Fibroblast of pulmonary artery (primary cell): Measurements from ENCODE around the gene NDST1.

ENCODE experiments used
- DNase-seq: peaks from one replicate; pipeline ENCODE4 v3.0.0-alpha.2; 2010; ENCODE audit warnings: low read depth
- H3K4me3 ChIP-seq: replicated peaks from 2 replicates; pipeline ENCODE4 v1.5.1; 2011; ENCODE audit warnings: low read depth, mild to moderate bottlenecking, control low read depth, low read length, moderate library complexity
- CTCF ChIP-seq: IDR thresholded peaks from 2 replicates; pipeline ENCODE4 v1.5.1; 2011; ENCODE audit warnings: mild to moderate bottlenecking, control low read depth, low read length, inconsistent platforms; ENCODE audit errors: missing control alignments

Gene NDST1

GRCh38 chr5:150559088-150559487, 51.2 kb downstream of the NDST1 start:
- no peak overlapping the region for H3K4me3 ChIP-seq
- DNase-seq, result no peak
- TF ChIP-seq CTCF, result no peak

GRCh38 chr5:150559701-150560100, 51.8 kb downstream of the NDST1 start:
- no peak overlapping the region for H3K4me3 ChIP-seq
- DNase-seq, result peak; percentile 57
- no peak for TF ChIP-seq CTCF

- H3K4me3 ChIP-seq, result no peak overlapping the region
- peak; percentile 92 for DNase-seq
- TF ChIP-seq CTCF, result peak; percentile 84
Observed at GRCh38 chr5:150560401-150561191, 52.7 kb downstream of the NDST1 start.

- no peak for TF ChIP-seq CTCF
- no peak for DNase-seq
- H3K4me3 ChIP-seq, result no peak overlapping the region
Observed at GRCh38 chr5:150561192-150561512, 53.2 kb downstream of the NDST1 start.

GRCh38 chr5:150561571-150562275, 53.8 kb downstream of the NDST1 start:
- DNase-seq, result no peak
- no peak for TF ChIP-seq CTCF
- no peak overlapping the region for H3K4me3 ChIP-seq

GRCh38 chr5:150562832-150563231, 54.9 kb downstream of the NDST1 start:
- peak; percentile 84 for DNase-seq

More at GRCh38 chr5:150562832-150563231, 54.9 kb downstream of the NDST1 start:
- no peak overlapping the region for H3K4me3 ChIP-seq
- peak; percentile 62 for TF ChIP-seq CTCF
